GM19193 (cell line): ENCODE measurements around the gene WDR4.

Source experiments
- POLR2A ChIP-seq: IDR thresholded peaks from 4 replicates; pipeline ENCODE4 v1.6.1; 2011; ENCODE audit not compliant: insufficient read depth, insufficient read length; ENCODE audit errors: extremely low read depth

Gene WDR4

GRCh38 chr21:42836767-42837301 lies 42.5 kb downstream of the WDR4 start:
- TF ChIP-seq POLR2A: peak; percentile 6

GRCh38 chr21:42836402-42836666 lies 43.0 kb downstream of the WDR4 start:
- TF ChIP-seq POLR2A: peak; percentile 6

DNA sequence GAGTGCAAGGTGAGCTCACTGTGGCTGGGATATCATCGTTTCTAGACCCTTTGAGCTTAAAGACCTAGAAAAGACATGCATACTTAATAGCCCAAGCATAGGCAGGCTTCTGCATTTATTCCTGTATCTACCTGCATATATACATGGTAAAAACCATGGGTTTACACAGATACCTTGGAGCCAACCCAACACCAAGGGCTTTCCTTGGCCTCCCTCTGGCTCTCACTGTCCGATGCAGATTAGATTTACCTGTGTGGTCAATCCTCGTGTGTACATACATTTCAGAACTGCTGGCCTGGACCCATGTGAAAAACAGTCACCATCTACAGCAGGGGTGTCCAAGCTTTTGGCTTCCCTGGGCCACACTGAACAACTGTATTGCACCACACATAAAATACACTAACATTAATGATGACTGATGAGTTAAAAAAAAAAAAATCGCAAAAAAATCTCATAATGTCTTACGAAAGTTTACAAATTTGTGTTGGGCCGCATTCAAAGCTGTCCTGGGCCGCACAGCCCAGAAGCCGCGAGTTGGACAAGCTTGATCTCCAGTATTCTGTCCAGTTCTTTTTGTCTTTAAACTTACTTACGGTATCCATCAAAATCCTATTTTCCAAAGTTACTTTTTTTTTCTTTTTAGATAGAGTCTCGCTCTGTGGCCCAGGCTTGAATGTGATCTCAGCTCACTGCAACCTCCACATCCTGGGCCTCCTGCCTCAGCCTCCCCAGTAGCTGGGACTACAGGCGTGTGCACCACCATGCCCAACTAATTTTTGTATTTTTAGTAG lies 43.5 kb downstream of the WDR4 start:
- TF ChIP-seq POLR2A: no peak

DNA sequence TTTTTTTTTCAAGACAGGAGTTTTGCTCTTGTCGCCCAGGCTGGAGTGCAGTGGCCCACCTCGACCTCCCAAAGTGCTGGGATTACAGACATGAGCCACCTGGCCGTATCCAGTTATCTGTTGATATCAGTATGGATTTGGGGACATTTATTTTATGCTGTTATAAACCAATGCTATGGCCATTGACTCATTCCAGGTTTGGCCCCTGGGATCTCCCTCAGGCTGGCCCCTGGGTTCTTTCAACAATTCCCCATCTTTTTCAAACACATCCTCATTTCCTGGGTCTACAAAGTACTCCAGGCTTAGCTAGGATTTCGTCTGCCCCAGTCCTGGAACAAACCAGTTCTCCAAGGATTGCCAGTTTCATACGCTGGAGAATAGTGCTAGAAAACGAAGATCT lies 44.1 kb downstream of the WDR4 start:
- no peak for TF ChIP-seq POLR2A

DNA sequence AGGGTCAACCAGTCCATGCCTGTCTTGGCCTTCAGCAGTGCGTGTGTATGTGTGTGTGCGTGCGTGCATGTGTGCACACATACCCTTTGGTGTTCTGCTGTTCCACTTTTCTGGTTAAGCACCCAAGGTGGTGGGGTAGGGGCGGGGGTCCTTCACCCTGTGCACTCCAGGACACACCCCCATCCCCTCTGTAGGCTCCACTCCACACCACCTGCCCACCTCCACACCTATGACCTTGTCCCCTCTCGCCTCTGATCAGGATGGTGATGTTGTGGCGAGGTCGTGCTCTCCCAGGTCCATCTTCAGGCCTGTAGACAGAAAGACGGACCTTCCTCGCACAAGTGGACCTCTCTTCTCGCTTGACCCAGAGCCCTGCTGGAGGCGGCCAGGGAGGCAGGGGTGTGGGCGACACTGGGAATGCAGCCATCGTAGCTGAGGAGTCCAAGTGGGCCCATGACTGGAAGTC lies 44.6 kb downstream of the WDR4 start:
- no peak for TF ChIP-seq POLR2A

DNA sequence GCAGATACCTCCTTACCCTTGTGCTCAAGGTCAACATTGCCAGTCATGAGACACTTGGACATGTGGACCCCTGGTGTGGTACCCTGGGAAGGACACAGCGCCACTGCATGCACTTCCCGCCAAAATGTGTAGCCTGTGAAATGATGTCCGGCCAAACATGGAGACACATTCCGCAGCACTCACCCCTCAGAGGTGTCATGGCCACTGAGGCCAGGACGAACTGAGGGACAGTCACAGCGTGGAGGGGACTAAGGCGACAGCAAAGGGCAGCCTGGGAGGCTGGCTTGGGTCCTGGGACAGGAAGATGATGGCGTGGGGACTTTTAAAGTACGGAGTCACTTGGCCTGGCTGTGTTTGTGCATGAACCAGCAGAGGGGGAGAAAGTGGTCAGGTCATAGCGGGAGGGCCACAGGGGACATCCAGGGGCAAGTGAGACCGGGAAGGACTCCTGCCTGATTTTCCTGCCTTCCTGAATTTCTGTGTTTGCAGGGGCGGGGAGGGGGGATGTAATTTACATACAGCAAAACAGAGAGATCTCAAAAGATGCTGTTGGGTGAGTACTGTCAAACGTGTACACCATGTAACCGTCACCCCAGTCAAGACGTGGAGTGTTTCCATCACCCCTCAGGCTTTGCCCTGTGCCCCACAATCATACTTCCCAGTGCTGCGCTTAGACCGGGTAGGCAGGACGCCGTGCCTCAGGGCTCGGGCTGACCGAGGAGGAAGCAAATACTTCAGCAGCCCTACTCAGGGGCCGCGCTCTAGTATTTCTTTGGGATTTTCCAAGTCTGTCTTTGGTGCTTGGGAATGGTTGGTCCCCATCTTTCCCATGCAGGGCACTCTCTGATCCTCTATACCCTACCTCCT lies 45.2 kb downstream of the WDR4 start:
- peak; percentile 16 for TF ChIP-seq POLR2A

DNA sequence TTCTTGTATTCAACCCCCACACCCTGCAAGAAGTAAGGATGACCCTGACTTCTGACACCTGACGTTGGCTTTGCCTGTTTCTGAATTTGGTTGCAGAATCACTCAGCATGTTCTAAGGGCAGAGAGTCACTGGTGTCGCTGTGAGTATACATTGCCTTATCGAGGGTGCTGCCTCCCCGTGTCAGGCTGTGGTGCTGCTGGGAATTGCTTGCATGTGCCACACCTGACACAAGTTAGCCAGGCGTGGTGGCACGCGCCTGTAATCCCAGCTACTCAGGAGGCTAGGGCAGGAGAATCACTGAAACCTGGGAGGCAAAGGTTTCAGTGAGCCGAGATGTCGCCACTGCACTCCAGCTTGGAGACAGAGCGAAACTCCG lies 45.9 kb downstream of the WDR4 start:
- TF ChIP-seq POLR2A: no peak

- TF ChIP-seq POLR2A: no peak
These were observed 48.6 kb downstream of the WDR4 start for GRCh38 chr21:42830456-42831455.

DNA sequence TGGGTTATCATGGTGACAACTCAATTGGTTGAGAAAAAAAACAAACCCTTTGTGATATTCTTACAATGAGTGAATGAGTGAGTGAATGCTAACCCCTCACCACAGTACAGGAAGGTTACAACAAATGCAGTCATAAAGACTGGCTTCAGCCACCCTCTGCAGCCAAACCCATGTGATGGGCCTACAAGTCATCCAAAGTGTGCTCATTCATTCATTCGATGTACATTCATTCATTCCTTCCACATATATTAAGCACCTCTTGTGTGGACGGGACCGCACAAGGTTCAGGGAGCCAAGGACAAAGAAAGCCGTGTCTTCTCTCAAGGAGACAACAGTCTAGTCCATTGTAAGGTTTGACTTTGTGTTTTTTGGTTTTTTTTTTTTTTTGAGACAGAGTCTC lies 49.4 kb downstream of the WDR4 start:
- TF ChIP-seq POLR2A: no peak

DNA sequence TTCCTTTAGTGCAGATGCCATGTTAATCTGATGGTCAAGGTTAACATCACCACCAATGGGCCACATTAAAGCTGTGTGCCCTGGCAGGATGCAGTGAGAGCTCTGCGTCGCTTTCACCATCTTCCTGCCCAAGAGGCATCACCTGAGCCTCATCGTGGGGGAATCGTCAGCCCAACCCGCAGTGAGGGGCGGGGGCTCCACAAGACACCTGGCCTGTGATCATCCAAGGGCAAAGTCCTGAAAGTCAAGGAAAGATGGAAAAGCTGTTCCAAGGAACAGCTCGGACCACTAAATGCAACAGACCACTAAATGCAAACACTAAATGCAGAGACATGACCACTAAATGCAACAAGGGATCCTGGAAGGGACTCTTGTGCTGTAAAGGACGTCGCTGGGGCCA lies 49.9 kb downstream of the WDR4 start:
- no peak for TF ChIP-seq POLR2A

DNA sequence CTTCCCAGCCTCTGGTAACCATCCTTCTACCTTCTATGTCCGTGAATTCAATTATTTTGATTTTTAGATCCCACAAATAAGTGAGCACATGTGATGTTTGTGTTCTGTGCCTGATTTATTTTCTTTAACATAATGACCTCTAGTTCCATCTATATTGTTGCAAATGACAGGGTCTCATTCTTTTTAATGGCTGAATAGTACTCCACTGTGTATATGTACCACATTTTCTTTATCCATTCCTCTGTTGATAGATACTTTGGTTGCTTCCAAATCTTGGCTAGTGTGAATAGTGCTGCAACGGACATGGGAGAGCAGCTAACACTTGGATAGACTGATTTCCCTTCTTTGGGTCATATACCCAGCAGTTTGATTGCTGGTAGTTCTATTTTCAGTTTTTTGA lies 51.8 kb downstream of the WDR4 start:
- no peak for TF ChIP-seq POLR2A

DNA sequence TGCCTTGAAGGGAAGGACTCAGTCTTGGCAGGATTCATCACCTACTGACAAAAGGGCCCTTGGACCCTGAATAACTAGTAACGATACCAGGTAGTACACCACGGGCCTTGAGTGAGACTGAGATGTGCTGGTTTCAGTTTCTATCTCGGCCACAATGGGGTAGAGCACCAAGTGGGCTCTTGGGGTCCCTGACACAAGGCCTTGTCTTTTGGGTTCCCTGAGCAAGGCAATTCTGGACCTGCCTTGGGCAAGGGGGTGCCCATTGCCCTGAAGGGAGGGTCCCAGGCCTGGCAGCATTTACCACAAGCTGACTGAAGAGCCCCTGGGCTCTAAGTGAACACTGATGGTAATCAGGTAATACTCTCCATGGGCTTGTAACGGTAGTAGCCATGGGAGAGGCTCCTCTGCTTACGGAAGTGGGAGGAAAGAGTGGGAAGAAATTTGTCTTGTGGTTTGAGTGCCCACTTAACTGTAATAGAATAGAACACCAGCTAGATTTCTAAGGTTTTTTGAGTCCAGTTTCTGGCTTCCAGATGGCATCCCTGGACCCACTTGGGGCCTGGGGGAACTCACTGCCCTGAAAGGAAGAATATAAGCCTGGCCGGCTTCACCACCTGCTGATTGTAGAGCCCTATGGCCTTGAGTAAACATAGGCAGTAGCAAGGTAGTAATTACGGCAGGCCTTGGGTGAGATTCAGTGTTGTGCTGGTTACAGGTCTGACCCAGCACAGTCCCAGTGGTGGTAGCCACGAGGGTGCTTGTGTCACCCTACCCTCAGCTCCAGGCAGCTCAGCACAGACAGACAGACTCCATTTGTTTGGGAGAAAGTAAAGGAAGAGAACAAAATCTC lies 58.5 kb downstream of the WDR4 start:
- no peak for TF ChIP-seq POLR2A

DNA sequence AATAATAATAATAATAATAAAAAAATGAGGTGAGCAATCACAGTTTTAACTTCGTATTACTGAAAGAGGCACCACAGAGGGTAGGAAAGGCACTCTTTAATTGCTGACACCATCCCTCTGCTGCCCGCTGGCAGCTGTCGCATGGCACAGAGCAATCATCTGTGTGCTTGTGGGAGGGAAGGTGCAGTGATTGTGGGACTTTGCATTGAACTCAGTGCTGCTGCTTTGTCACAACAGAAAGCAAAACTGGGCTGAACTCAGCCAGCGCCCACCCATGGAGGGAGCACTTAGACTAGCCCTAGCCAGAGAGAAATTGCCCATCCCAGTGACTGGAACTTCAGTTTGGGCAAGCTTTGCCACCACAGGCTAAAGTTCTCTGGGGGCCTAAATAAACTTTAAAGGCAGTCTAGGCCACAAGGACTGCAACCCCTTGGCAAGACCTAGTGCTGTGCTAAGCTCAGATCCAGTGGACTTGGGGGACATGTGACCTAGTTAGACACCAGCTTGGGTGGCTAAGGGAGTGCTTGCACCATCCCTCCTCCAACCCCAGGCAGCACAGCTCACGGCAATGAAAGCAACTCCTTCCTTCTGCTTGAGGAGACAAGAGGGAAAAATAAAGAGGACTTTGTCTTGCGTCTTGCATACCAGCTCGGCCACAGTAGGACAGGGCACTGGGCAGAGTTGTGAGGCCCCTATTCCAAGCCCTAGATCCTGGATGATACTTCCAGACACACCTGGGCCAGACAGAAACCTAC lies 59.3 kb downstream of the WDR4 start:
- TF ChIP-seq POLR2A: no peak
